Panc1 (cell line): ENCODE results near the gene USP43.

ENCODE experiments used
- CTCF ChIP-seq: fragments of 450-650 bp; IDR thresholded peaks from 2 replicates; pipeline ENCODE4 v1.5.1; 2017; ENCODE audit warnings: mild to moderate bottlenecking
- POLR2AphosphoS5 ChIP-seq: IDR thresholded peaks from 2 replicates; pipeline ENCODE4 v1.6.1; 2012; ENCODE audit warnings: mild to moderate bottlenecking, low read depth, low read length, moderate library complexity
- REST ChIP-seq, 2 experiments: IDR thresholded peaks; 2 replicates each; pipeline ENCODE4 v1.6.1; 2011 to 2012; ENCODE audit warnings: low read depth in 2 of 2, control low read depth in 1 of 2, low read length in 1 of 2, mild to moderate bottlenecking in 1 of 2, moderate library complexity in 1 of 2; ENCODE audit not compliant: insufficient read depth in 1 of 2
- SIN3A ChIP-seq: IDR thresholded peaks from 2 replicates; pipeline ENCODE4 v1.6.1; 2012; ENCODE audit warnings: low read depth, mild to moderate bottlenecking, low read length, moderate library complexity, borderline replicate concordance; ENCODE audit not compliant: insufficient read depth
- TCF7L2 ChIP-seq: IDR thresholded peaks from 2 replicates; pipeline ENCODE4 v1.6.1; 2011; ENCODE audit warnings: mild to moderate bottlenecking, low read depth, low read length, inconsistent platforms

- no peak for TF ChIP-seq CTCF
- TF ChIP-seq REST (IDR thresholded peaks at IDR 0.05; ENCODE audit: insufficient read depth in 1 of 2, low read depth in 2 of 2, low read length in 1 of 2): no peak
- TF ChIP-seq POLR2AphosphoS5: no peak
- no peak for TF ChIP-seq SIN3A
- no peak for TF ChIP-seq TCF7L2
Measured at GRCh38 chr17:9636501-9636900, 8.8 kb upstream of the USP43 start.
